ENCODE measurements around the gene DYSF. TPM values are rescaled to one million over a fixed set of nuclear protein-coding genes. Genes with fewer than 3 reads are reported as not detected.

Gene DYSF
- total RNA-seq, 4 donors from 2014 or later = 1.7 to 5.0 (median 2.6) TPM

DNA sequence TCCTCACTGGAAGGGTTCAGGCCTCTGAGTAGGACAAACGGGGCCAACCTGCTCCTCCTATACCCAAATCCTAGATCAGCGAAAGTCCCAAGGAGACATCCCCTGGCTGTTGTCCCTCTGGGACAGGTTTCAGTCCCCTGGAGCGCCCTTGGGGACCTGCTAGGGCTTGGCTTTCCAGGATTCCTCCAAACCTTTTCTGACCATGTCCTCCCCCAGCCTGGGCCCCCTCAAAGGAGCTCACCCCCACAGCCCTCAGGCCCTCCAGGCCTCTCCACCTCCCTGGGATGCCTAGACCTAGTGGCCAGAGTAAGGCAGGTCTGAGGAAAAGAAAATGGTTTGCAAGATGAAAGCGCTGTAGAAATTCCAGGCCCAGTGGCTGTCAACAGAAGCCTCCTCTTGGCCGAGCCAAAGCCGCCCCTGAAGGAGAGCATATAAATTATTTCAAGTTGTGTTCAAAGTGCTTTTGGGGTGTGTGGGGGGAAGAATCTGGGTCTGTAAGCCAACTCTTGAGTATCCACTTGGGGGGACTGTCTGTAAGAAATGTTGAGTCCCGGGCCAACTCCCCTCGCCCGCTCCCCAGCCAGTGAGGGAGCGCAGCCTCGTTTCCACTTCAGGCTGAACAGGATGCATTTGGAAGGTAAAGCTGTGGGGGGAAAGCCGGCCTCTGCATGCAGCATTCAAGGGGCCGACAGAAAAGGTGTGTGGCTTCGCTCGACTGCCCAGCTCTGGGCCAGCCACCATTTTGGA is 158.6 kb downstream of the DYSF start:
- 99% methylated on average over 15 of the region's 15 CpGs for WGBS
- no peaks in the 10 kb centered on the region for H3K9me3 ChIP-seq
- H3K27me3 ChIP-seq = no peaks in the 10 kb centered on the region
- peaks cover 10% of the 10 kb centered on the region for H3K4me1 ChIP-seq
- no peak for TF ChIP-seq EP300 (IDR thresholded peaks at IDR 0.05)
- TF ChIP-seq POLR2AphosphoS5 (IDR thresholded peaks at IDR 0.05) = no peak
- TF ChIP-seq CTCF (IDR thresholded peaks at IDR 0.05) = no peak
- no peak for TF ChIP-seq POLR2A (IDR thresholded peaks at IDR 0.05)
- H3K27ac ChIP-seq = no peak overlapping the region
- DNase-seq (ENCODE audit: low spot score in 2 of 2) = peak; percentile 41 to 42
- no peak overlapping the region for H3K4me3 ChIP-seq
- no peaks in the 10 kb centered on the region for H3K36me3 ChIP-seq

- H3K9me3 ChIP-seq = no peaks in the 10 kb centered on the region
- peak; percentile 54 to 70 for DNase-seq (ENCODE audit: low spot score in 2 of 2)
- no peak overlapping the region for H3K27ac ChIP-seq
- no peaks in the 10 kb centered on the region for H3K27me3 ChIP-seq
- no peak for TF ChIP-seq POLR2AphosphoS5 (IDR thresholded peaks at IDR 0.05)
- TF ChIP-seq EP300 (IDR thresholded peaks at IDR 0.05) = no peak
- no peak for TF ChIP-seq POLR2A (IDR thresholded peaks at IDR 0.05)
- TF ChIP-seq CTCF (IDR thresholded peaks at IDR 0.05) = no peak
- H3K36me3 ChIP-seq = no peaks in the 10 kb centered on the region
- 94% methylated on average over 17 of the region's 17 CpGs for WGBS
- H3K4me1 ChIP-seq = peaks cover 10% of the 10 kb centered on the region
- no peak overlapping the region for H3K4me3 ChIP-seq
These were observed 159.4 kb downstream of the DYSF start for GRCh38 chr2:71612581-71613402.

GRCh38 chr2:71613403-71613952 is 160.1 kb downstream of the DYSF start:
- H3K4me3 ChIP-seq = no peak overlapping the region
- H3K27ac ChIP-seq = no peak overlapping the region
- TF ChIP-seq EP300 (IDR thresholded peaks at IDR 0.05) (no peak), POLR2A (IDR thresholded peaks at IDR 0.05) (no peak), POLR2AphosphoS5 (IDR thresholded peaks at IDR 0.05) (no peak), CTCF (IDR thresholded peaks at IDR 0.05) (no peak)
- no peaks in the 10 kb centered on the region for H3K9me3 ChIP-seq
- DNase-seq (ENCODE audit: low spot score in 2 of 2) = peak; percentile 20 to 30
- H3K36me3 ChIP-seq = no peaks in the 10 kb centered on the region
- H3K4me1 ChIP-seq = peaks cover 10% of the 10 kb centered on the region
- no peaks in the 10 kb centered on the region for H3K27me3 ChIP-seq
- 95% methylated on average over 3 of the region's 3 CpGs for whole genome bisulfite sequencing

DNA sequence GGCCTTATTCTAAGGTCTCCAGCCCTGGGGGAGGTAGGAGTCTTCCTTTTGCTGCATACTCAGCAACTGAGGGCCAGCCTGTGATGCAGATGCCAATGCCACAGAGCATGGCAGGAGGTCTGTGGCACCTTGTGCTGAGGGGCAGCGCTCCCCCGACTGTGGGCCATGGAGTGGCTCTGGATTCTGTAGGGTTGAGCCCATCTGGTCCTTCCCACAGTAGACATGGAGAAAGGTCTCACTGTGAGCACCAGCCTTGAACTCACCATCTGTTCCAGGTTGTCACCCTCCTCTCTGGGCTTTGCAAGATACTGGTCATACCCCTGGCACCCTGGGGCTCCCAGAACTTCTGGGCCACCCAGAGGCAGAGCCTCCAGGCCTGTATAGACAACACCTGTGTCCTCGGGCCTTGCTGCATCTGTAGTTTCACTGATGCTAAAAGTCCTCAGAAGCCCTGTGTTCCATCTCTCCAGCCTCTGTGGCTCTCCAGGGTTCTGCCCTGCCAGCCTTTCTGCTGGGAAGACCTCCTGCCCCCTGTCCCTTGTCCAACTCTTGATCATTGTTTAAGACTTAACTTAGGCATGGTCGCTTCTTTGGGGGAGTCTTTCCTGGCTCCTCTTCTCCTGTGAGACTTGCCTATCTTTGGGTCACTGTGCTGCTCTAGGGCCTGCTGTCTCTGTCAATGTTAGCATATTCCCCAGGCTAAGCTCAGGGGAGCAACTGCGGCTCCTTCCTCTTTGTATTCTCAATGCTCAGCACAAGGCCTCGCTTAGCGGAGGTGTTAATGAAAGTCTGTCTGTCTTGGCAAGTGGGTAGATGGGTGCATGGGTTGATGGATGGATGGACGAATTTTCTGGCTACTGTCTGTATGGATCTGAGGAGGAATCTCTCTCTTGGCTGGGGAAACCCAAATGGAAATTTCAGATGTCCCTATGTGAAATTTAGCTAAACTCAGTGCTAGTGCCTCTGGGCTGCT is 160.9 kb downstream of the DYSF start:
- 96% methylated on average over 8 of the region's 8 CpGs for WGBS
- TF ChIP-seq POLR2AphosphoS5 (IDR thresholded peaks at IDR 0.05) (no peak), EP300 (IDR thresholded peaks at IDR 0.05) (no peak), CTCF (IDR thresholded peaks at IDR 0.05) (no peak), POLR2A (IDR thresholded peaks at IDR 0.05) (no peak)
- H3K4me1 ChIP-seq = peaks cover 10% of the 10 kb centered on the region
- H3K27ac ChIP-seq = no peak overlapping the region
- DNase-seq (ENCODE audit: low spot score in 2 of 2) = peak; percentile 49 to 62
- H3K4me3 ChIP-seq = no peak overlapping the region
- H3K27me3 ChIP-seq = no peaks in the 10 kb centered on the region
- H3K9me3 ChIP-seq = no peaks in the 10 kb centered on the region
- H3K36me3 ChIP-seq = no peaks in the 10 kb centered on the region
